Pulmonary artery endothelial cell (primary cell): ENCODE measurements around the gene AZU1. TPM values are rescaled to one million over a fixed set of nuclear protein-coding genes. Genes with fewer than 3 reads are reported as not detected.

Source experiments
- DNase-seq: peaks from one replicate; pipeline ENCODE4 v3.0.0-alpha.2; 2011; ENCODE audit warnings: low read depth, low spot score
- total RNA-seq: library from RNA; depleted of rRNA; stranded (reverse); fragments of >200 nt; gene quantifications from 2 replicates; pipeline ENCODE4 v1.2.3, GENCODE V29; 2014

Gene AZU1
- total RNA-seq: not detected in 2 replicates

GRCh38 chr19:827710-828321, at the start of gene AZU1:
TSS of gene AZU1 (plus strand) at chr19:827837. CDS start at chr19:827847, 10 bp downstream.
- no peak for DNase-seq

GRCh38 chr19:778910-779653, 48.6 kb upstream of the AZU1 start:
- DNase-seq: no peak

- DNase-seq: no peak
Observed at GRCh38 chr19:780935-781334, 46.7 kb upstream of the AZU1 start.

GRCh38 chr19:781800-782184, 45.8 kb upstream of the AZU1 start:
- no peak for DNase-seq

GRCh38 chr19:782185-782877, 45.3 kb upstream of the AZU1 start:
- DNase-seq: peak; percentile 60

GRCh38 chr19:782878-783668, 44.6 kb upstream of the AZU1 start:
- peak; percentile 75 for DNase-seq

- DNase-seq: no peak
Observed at GRCh38 chr19:784541-784940, 43.1 kb upstream of the AZU1 start.

GRCh38 chr19:787536-787935, 40.1 kb upstream of the AZU1 start:
- DNase-seq: no peak

- DNase-seq: no peak
Observed at GRCh38 chr19:788686-788982, 39.0 kb upstream of the AZU1 start.

- DNase-seq: no peak
Observed at GRCh38 chr19:788983-789700, 38.5 kb upstream of the AZU1 start.

GRCh38 chr19:789701-790060, 38.0 kb upstream of the AZU1 start:
- no peak for DNase-seq

- DNase-seq: no peak
Observed at GRCh38 chr19:791007-791566, 36.5 kb upstream of the AZU1 start.

- no peak for DNase-seq
Observed at GRCh38 chr19:791567-792305, 35.9 kb upstream of the AZU1 start.

GRCh38 chr19:792306-792885, 35.2 kb upstream of the AZU1 start:
- no peak for DNase-seq

- no peak for DNase-seq
Observed at GRCh38 chr19:793806-794205, 33.8 kb upstream of the AZU1 start.

GRCh38 chr19:795073-795611, 32.5 kb upstream of the AZU1 start:
- DNase-seq: no peak

- DNase-seq: no peak
Observed at GRCh38 chr19:795691-796581, 31.7 kb upstream of the AZU1 start.

- peak; percentile 100 for DNase-seq
Observed at GRCh38 chr19:796692-797527, 30.7 kb upstream of the AZU1 start, which contains the start of gene PTBP1. TSS of gene PTBP1 (plus strand) at chr19:797452. CDS start at chr19:797498, 46 bp downstream.
